DMS53 treated with DMSO at 0.1 percent for 48 hours (cell line): ENCODE data around the gene ERMN.
A peak's percentile ranks its signal among the peaks of the same experiment; 100 is the strongest.

Experiments
- DNase-seq: peaks from one replicate; lab custom pipeline; 2025; ENCODE audit not compliant: unreplicated experiment; lab: John Stamatoyannopoulos, UW

ERMN gene

GRCh38 chr2:157333304-157334047 lies 7.9 kb upstream of the ERMN start:
- no peak for DNase-seq

GRCh38 chr2:157329524-157329923 lies 3.9 kb upstream of the ERMN start:
- peak; percentile 86 for DNase-seq

- DNase-seq: peak; percentile 70
These were observed 2.2 kb upstream of the ERMN start for GRCh38 chr2:157327621-157328500.

GRCh38 chr2:157327200-157327599 lies 1.6 kb upstream of the ERMN start:
- no peak for DNase-seq

GRCh38 chr2:157326698-157327097 lies 1.1 kb upstream of the ERMN start:
- DNase-seq: no peak

- DNase-seq: no peak
These were observed 1.2 kb downstream of the ERMN start for GRCh38 chr2:157324331-157324843.

- no peak for DNase-seq
These were observed 3.2 kb downstream of the ERMN start for GRCh38 chr2:157322432-157322831.

GRCh38 chr2:157321466-157321865 lies 4.2 kb downstream of the ERMN start:
- DNase-seq: no peak

- DNase-seq: no peak
These were observed 5.2 kb downstream of the ERMN start for GRCh38 chr2:157320409-157320808.

- no peak for DNase-seq
These were observed 5.8 kb downstream of the ERMN start for GRCh38 chr2:157319795-157320194.

- DNase-seq: no peak
These were observed 6.7 kb downstream of the ERMN start for GRCh38 chr2:157318884-157319283.

- no peak for DNase-seq
These were observed 9.7 kb downstream of the ERMN start for GRCh38 chr2:157315901-157316300.

GRCh38 chr2:157312866-157313486 lies 12.6 kb downstream of the ERMN start:
- no peak for DNase-seq

- no peak for DNase-seq
These were observed 13.9 kb downstream of the ERMN start for GRCh38 chr2:157311706-157312105.

GRCh38 chr2:157309878-157310277 lies 15.7 kb downstream of the ERMN start:
- no peak for DNase-seq

- no peak for DNase-seq
These were observed 18.6 kb downstream of the ERMN start for GRCh38 chr2:157307021-157307420.

GRCh38 chr2:157305723-157306110 lies 19.9 kb downstream of the ERMN start:
- no peak for DNase-seq

- DNase-seq: no peak
These were observed 20.6 kb downstream of the ERMN start for GRCh38 chr2:157304811-157305722.

GRCh38 chr2:157303612-157304011 lies 22.0 kb downstream of the ERMN start:
- no peak for DNase-seq

GRCh38 chr2:157302492-157303099 lies 23.0 kb downstream of the ERMN start:
- peak; percentile 63 for DNase-seq
